Adipocyte (in vitro differentiated cells): ENCODE data around the gene AGBL1.

Experiments used
- DNase-seq: peaks from one replicate; pipeline ENCODE4 v3.0.0-alpha.2; 2015; ENCODE audit warnings: low read depth
- H3K27me3 ChIP-seq: replicated peaks from 2 replicates; pipeline ENCODE4 v1.7.0; 2013; ENCODE audit warnings: mild to moderate bottlenecking, low read length, moderate library complexity; ENCODE audit not compliant: control insufficient read depth, insufficient read depth
- H3K36me3 ChIP-seq: 2 replicates; pipeline ENCODE4 v1.7.0; 2013; ENCODE audit warnings: low read length, mild to moderate bottlenecking, moderate library complexity; ENCODE audit not compliant: control insufficient read depth, insufficient read depth, severe bottlenecking
- H3K4me1 ChIP-seq: 2 replicates; pipeline ENCODE4 v1.7.0; 2013; ENCODE audit warnings: mild to moderate bottlenecking, low read length, moderate library complexity; ENCODE audit not compliant: control insufficient read depth, insufficient read depth
- H3K4me3 ChIP-seq: 2 replicates; pipeline ENCODE4 v1.7.0; 2013; ENCODE audit warnings: mild to moderate bottlenecking, low read length, moderate library complexity
- H3K9ac ChIP-seq: 2 replicates; pipeline ENCODE4 v1.7.0; 2013; ENCODE audit warnings: mild to moderate bottlenecking, low read length, moderate library complexity
- H3K9me3 ChIP-seq: 2 replicates; pipeline ENCODE4 v1.7.0; 2013; ENCODE audit warnings: mild to moderate bottlenecking, low read length, moderate library complexity; ENCODE audit not compliant: control insufficient read depth

AGBL1 gene

DNA sequence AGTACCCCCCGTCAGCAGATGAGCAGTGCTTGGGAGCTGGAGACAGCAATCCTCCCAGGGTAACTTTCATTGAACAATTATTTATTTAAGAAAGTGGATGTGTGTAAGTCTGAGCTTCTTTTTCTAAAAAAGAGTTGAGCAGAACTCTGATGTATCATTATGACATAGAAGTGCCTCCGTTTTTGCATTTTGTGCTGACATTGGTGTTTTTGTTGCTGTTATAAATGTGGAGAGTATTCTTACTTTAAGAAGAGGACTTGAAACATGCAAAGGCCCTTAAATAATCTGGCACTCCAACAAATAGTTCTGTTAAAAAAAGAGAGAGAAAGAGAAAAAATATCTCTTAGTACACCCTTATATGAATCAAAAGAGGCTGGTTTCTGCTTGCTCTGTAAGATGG is 217.1 kb downstream of the AGBL1 start:
- Histone ChIP-seq H3K9ac (no peak overlapping the region), H3K9me3 (no peaks in the 10 kb centered on the region), H3K4me3 (no peak overlapping the region), H3K36me3 (no peaks in the 10 kb centered on the region), H3K27me3 (no peaks in the 10 kb centered on the region), H3K4me1 (no peaks in the 10 kb centered on the region)
- no peak for DNase-seq

DNA sequence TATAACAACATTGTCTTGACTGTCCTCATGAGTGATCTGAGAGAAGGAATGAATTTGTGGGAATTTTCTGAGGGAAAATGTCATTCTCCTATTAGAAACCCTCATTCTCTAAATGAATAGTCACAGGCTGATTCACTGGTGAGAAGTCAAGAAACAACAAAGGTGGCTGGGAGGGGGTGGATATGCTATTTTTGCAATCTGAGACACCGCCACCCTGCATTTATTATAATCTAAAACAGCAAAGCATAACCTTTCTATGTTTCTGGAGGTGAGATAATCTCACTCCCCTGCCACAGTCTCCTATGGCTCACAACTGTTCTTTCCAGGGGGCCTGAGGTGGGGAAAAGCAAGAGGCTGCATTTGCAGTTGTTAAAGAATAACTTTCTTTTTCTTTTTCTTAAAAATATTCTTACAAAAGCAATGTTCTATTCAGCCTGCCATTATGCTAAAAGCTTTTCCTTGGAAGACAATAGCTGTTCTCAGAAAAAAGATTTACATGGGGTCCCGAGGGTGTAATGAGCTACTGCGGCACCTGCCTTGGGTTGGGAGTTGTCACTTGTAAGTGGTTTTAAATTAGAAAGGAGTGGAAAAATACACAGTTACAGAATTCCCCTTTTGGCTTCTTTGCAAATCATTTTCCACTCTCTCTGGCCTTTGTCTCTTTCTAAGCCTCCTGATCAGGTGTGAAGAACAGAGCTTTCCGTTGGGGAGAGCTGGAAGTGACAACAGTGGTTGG is 220.9 kb downstream of the AGBL1 start:
- no peaks in the 10 kb centered on the region for H3K4me1 ChIP-seq
- H3K4me3 ChIP-seq = no peak overlapping the region
- no peak overlapping the region for H3K9ac ChIP-seq
- no peaks in the 10 kb centered on the region for H3K27me3 ChIP-seq
- DNase-seq = no peak
- H3K36me3 ChIP-seq = no peaks in the 10 kb centered on the region
- no peaks in the 10 kb centered on the region for H3K9me3 ChIP-seq

DNA sequence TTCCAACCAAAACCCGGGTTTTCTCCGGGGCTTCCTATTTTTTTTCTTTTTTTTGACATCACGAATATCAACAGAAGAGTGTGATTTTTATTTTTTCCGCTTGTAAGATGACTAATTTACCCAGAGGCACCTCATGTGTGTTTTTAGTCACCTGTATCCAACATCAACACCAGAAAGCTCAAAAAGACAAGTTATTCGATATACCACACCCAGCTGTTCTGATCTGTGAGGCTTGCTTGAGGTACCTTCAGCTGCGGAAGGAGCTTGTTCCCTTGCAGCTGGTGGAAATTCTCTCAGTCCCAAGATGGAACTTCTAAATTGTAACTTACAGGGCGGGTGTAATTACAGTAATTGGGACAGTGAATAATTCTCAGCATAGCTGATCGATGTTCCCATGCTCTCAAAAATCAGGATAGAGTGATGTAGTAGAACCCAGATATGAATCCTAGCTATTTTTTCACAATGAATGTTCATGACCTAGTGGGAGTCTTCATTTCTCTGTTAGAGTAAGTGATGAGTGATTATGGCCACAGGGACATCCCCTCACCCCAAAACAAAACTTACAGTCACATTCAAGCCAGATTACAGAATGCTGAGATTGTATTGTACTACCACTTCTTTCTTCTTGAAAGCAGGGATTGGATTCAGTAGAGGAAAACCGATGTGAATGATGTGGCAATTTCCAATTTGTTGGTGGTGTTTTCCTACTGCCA is 232.1 kb downstream of the AGBL1 start:
- no peaks in the 10 kb centered on the region for H3K27me3 ChIP-seq
- H3K9ac ChIP-seq = no peak overlapping the region
- no peak overlapping the region for H3K4me3 ChIP-seq
- H3K4me1 ChIP-seq = peaks cover 12% of the 10 kb centered on the region
- no peak for DNase-seq
- H3K9me3 ChIP-seq = no peaks in the 10 kb centered on the region
- no peaks in the 10 kb centered on the region for H3K36me3 ChIP-seq

DNA sequence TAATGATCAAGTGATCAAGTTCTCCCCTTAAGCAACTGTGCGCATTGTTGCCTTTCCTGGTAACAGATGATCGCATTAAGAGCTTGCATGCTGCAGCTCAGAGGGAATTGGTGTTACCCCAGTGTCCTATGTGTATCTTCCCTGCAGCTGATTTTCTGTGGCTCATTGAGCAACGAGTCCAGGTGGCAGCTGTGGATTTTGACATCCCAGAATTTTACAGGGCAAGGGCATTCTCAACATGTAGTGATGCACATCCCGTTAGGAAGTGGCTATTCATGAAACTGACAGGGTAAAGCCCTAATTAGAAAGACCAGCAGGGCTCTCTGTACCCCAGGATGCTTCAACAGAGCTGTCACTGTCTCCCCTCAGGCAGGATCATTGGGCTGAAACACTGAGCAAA is 232.8 kb downstream of the AGBL1 start:
- H3K9me3 ChIP-seq = no peaks in the 10 kb centered on the region
- H3K4me1 ChIP-seq = peaks cover 20% of the 10 kb centered on the region
- H3K4me3 ChIP-seq = no peak overlapping the region
- H3K27me3 ChIP-seq = no peaks in the 10 kb centered on the region
- no peak overlapping the region for H3K9ac ChIP-seq
- DNase-seq = no peak
- H3K36me3 ChIP-seq = no peaks in the 10 kb centered on the region

DNA sequence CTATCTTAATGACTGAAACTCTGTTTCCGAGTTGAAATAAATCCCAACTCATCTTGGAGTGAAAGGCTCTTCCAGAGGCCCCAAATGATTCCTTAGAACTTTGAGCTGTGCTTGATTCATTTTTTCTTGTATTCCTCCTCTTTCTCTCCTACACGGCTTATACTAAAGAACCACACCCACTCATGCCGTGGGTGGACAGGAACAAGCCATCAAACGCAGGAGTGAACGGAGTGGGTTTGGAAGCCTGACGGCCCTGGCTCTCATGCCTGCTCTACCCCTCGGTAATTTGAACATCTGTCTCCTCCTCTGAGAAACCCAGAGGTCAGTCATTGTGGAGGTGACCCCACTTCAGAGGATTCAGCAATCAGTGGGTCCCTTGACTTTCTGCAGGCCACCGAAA is 236.5 kb downstream of the AGBL1 start:
- H3K4me1 ChIP-seq = peaks cover 26% of the 10 kb centered on the region
- no peaks in the 10 kb centered on the region for H3K9me3 ChIP-seq
- no peak overlapping the region for H3K9ac ChIP-seq
- H3K36me3 ChIP-seq = no peaks in the 10 kb centered on the region
- H3K4me3 ChIP-seq = no peak overlapping the region
- no peaks in the 10 kb centered on the region for H3K27me3 ChIP-seq
- DNase-seq = no peak

DNA sequence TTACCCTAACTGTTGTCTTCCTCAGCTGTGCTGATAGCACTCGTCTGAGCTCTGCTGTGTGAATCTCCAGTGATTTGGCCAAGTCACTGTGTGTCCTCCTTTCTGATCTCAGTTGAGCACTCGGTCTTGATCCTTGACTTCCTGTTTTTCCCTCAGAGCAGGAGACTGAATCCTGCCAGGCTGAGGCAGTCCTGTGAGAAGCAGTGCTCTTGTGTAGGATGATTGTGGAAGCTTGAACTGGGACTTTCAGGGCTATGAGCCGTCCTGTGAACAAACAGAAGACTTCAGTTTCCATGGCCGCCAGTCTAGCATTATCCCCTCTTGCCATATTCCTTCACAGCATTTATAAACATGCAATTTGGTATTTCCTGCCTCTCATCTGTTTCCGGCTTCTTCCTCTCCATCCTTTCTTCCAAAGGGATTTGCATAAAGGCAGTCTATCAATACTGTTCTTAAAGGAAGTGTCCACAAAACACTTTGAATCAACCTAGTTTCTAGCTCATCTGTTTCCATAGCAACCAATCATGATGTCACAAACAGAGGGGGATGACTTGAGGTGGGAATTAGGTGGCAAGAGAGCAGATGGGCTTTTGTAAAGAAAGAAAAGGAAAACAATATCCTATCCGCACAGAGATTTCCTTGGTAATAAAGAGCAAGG is 237.2 kb downstream of the AGBL1 start:
- DNase-seq = no peak
- Histone ChIP-seq H3K9me3 (no peaks in the 10 kb centered on the region), H3K4me3 (peak overlapping the region; percentile 53), H3K27me3 (no peaks in the 10 kb centered on the region), H3K36me3 (no peaks in the 10 kb centered on the region), H3K4me1 (peaks cover 26% of the 10 kb centered on the region), H3K9ac (peak overlapping the region; percentile 24)

DNA sequence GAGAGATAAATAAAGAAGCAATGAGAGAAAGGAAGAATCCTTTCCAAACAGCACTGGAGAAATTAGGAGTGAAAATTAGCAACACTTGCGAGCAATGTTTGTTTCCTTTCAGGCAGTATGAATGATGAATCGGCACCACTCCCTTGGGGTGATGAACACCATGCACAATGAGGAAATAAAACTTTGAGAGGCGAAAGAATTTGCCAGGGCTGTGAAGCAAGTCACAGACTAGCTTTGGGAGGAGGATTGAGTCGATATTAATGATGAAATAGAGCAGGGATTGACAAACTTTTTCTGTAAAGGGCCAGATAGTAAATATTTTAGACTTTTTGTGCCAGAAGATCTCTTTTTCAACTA is 237.7 kb downstream of the AGBL1 start:
- Histone ChIP-seq H3K36me3 (no peaks in the 10 kb centered on the region), H3K4me1 (peaks cover 26% of the 10 kb centered on the region), H3K9ac (peak overlapping the region; percentile 24), H3K27me3 (no peaks in the 10 kb centered on the region), H3K4me3 (peak overlapping the region; percentile 53), H3K9me3 (no peaks in the 10 kb centered on the region)
- no peak for DNase-seq

DNA sequence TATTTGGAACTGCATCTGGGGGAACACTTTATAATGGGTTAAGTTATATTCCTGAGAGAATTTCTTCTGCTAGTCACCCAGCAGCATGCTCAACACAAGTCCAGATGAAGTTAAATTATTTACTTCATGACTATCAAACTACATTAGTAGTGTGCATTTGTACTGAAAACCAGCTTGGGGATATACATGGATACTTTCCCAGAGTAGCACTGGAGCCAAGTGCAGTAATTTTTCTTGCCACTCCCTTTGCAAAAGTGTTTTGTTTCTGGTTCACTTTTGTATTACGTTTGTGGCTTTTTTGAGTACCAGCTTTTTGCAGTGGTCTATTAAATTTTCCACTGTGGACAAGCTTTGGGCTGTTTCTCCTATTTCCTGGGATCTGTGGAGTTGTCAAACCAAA is 243.0 kb downstream of the AGBL1 start:
- Histone ChIP-seq H3K4me3 (no peak overlapping the region), H3K27me3 (no peaks in the 10 kb centered on the region), H3K36me3 (no peaks in the 10 kb centered on the region), H3K9ac (no peak overlapping the region), H3K9me3 (no peaks in the 10 kb centered on the region), H3K4me1 (peaks cover 5% of the 10 kb centered on the region)
- no peak for DNase-seq

DNA sequence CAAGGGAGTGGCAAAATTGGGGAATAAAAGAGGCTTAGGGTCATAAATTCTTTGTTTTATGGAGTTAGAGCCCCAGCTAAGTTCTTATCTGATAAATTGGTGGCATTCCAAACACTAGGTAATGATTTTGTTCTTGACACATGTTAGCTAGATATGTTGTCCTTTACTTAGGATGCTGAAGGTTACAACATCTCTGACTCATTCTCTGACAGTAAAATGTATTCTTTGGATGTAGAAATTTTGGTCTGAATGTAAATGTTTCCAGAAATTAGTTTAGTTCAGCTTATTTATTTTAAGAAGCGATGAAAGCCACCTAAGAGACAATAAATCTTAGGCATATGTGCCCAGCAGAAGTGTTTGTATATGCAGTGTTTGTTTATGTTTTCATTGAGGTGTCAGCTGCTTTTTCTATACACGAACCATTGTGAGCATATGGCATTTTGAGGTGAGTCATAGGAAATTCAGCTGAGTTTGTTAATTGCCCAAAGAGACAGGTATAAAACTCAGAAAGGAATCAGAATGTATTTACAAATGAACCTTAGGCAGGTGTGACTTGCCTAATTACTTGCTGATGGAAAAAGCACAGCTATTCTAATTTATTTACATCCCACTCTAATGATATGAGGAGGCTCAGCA is 247.7 kb downstream of the AGBL1 start:
- Histone ChIP-seq H3K9ac (no peak overlapping the region), H3K4me1 (no peaks in the 10 kb centered on the region), H3K36me3 (no peaks in the 10 kb centered on the region), H3K27me3 (no peaks in the 10 kb centered on the region), H3K4me3 (no peak overlapping the region), H3K9me3 (peaks cover 14% of the 10 kb centered on the region)
- DNase-seq = no peak

DNA sequence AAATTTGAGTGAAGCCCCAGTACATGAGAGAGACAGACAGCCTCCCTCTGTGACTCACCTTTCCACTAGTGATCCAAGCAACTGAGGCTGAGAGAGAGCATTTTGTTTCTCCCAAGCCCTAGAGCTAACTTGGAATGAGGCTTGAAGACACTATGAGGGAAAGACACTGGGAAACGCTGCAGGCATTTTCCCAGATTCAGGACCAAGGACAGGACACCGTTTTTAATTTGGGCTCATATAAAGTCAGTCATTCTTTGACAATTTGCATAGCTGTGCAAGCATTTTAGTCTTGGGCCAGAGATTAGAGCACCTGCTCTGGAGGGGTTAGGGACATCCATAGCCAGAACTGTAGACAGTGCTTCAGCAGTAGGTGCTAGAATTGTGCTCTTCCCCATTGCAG is 249.0 kb downstream of the AGBL1 start:
- DNase-seq = no peak
- no peak overlapping the region for H3K4me3 ChIP-seq
- H3K4me1 ChIP-seq = no peaks in the 10 kb centered on the region
- H3K9ac ChIP-seq = no peak overlapping the region
- H3K9me3 ChIP-seq = peaks cover 14% of the 10 kb centered on the region
- no peaks in the 10 kb centered on the region for H3K27me3 ChIP-seq
- H3K36me3 ChIP-seq = no peaks in the 10 kb centered on the region

DNA sequence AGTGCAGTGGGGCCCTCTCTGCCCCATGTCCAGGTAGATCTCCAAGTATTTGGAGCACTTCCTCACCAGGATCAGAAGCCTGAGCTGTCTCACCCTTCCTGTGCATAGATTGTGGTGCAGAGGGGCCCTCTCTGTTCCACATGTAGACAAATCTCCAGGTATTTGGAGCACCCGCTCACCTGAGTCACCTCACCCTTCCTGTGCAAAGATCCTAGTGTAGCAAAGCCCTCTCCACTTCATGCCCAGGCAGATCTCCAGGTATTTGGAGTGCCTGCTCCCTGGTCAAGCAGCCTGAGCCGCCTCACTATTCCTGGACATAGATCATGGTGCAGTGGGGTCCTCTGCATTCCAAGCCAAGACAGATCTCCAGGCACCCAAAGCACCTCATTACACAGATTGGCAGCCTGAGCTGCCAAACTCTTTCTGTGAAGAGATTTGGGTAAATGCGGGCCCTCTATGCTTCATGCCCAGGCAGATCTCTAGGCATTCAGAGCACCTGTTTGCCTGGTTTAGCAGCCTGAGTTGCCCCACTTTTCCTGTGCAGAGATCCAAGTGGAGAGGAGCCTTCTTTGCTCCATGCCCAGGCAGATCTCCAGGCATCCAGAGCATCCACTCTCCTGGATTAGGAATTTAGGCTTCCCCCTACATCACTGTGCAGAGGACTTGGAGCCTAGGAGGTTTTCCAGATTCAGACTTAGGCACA is 249.8 kb downstream of the AGBL1 start:
- Histone ChIP-seq H3K9me3 (peaks cover 14% of the 10 kb centered on the region), H3K9ac (no peak overlapping the region), H3K36me3 (no peaks in the 10 kb centered on the region), H3K27me3 (no peaks in the 10 kb centered on the region), H3K4me1 (no peaks in the 10 kb centered on the region), H3K4me3 (no peak overlapping the region)
- DNase-seq = no peak
